ENCODE measurements around the gene MRM1.

- TF ChIP-seq EZH2 (IDR thresholded peaks at IDR 0.05; ENCODE audit: low read length) (no peak), CTCF (optimal IDR thresholded peaks at IDR 0.05 in 1 of 3, IDR thresholded peaks at IDR 0.05 in 1 of 3, conservative IDR thresholded peaks at IDR 0.05 in 1 of 3; ENCODE audit: extremely low read depth in 1 of 3, insufficient read depth in 2 of 3, low read length in 3 of 3) (no peak)
These were observed 11.3 kb upstream of the MRM1 start for GRCh38 chr17:36590082-36590481.

All from keratinocyte (primary cell).